GM12873 (cell line): ENCODE measurements around the gene IGSF21.

Source experiments
- TF ChIP-seq, protein P1 (sequence below): IDR thresholded peaks from 2 replicates; pipeline ENCODE4 v1.5.1; 2012; ENCODE audit warnings: low read depth, mild to moderate bottlenecking, moderate library complexity, low read length, control low read depth; ENCODE audit not compliant: insufficient read depth; ENCODE audit errors: missing control alignments

Gene IGSF21

DNA sequence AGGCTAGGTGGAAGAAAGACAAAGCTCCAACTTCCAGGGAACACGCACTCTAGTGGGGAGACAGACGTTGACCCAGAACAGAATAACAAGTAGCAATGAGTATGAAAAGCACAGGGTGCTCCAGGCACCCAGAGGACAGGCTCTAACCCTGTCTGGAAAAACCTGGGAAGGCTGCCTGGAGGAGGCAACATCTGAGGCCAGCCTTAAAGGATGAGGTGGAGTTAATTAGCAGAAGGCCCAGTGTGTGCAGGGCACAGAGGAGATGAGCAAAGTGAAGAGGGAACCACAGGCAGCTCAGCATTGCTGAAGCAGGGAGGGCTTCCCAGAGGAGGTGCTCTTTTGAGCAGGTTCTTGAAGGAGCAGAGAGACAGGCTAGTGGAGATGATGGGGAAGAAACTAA, 246.4 kb downstream of the IGSF21 start:
- TF ChIP-seq, protein P1, sequence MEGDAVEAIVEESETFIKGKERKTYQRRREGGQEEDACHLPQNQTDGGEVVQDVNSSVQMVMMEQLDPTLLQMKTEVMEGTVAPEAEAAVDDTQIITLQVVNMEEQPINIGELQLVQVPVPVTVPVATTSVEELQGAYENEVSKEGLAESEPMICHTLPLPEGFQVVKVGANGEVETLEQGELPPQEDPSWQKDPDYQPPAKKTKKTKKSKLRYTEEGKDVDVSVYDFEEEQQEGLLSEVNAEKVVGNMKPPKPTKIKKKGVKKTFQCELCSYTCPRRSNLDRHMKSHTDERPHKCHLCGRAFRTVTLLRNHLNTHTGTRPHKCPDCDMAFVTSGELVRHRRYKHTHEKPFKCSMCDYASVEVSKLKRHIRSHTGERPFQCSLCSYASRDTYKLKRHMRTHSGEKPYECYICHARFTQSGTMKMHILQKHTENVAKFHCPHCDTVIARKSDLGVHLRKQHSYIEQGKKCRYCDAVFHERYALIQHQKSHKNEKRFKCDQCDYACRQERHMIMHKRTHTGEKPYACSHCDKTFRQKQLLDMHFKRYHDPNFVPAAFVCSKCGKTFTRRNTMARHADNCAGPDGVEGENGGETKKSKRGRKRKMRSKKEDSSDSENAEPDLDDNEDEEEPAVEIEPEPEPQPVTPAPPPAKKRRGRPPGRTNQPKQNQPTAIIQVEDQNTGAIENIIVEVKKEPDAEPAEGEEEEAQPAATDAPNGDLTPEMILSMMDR = no peak

- TF ChIP-seq, protein P1 = no peak
Observed at GRCh38 chr1:18354612-18355011, 247.0 kb downstream of the IGSF21 start.

GRCh38 chr1:18357622-18358230, 250.1 kb downstream of the IGSF21 start:
- TF ChIP-seq, protein P1 = no peak

DNA sequence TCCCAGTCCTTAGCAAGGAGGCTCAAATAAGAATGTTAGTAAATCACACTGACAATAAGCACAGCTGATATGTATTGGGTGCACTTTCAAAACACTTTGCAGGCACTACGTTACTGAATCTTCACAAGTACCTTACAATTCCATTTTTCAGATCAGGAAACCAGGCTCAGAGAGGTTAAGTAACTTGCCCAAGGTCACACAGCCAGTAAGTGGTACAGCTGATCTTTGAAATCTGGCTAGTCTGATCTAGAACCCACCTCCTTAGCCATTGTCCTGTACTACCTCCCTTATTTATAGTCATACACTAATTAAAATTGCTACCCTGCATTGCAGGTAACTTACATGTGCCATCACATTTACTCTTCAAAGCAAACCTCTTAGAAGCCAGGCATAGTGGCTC, 251.0 kb downstream of the IGSF21 start:
- TF ChIP-seq, protein P1 = no peak

DNA sequence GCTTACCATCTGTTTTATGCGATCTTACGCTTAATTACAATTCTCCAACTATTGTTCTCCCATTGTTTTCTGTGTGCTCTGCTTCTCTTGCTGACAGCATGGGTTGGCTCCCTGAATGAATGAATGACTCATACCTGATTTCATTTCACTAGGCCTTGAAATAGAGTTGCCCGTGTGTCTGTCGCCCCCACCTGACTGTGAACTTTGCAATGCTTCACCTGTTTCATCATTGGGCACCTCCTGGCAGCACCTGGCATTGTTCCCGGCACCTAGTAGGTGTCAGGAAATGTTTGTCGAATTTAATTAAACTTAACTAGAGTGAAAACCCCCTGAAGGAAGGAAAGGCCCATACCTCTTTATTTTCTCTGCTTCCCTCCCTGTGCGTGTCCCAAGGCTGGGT, 252.7 kb downstream of the IGSF21 start:
- TF ChIP-seq, protein P1 = no peak

DNA sequence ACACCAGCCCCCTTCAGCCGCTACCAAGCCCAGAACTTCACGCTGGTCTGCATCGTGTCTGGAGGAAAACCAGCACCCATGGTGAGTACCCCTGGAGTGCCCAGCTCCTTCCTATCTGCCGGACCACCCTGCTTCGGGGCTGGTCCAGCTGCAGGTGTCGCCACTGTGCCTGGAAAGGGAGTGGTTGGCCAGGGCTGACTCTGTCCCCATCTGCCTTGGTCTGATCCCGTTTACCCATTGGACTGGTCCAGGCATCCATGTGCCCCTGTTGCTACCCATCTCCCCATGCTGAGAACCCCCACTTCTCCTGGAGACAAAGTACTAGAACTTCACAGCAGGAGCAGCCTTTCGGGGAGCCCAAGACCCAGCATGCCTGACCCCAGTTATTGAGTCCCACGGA, 254.6 kb downstream of the IGSF21 start:
- TF ChIP-seq, protein P1 = no peak

DNA sequence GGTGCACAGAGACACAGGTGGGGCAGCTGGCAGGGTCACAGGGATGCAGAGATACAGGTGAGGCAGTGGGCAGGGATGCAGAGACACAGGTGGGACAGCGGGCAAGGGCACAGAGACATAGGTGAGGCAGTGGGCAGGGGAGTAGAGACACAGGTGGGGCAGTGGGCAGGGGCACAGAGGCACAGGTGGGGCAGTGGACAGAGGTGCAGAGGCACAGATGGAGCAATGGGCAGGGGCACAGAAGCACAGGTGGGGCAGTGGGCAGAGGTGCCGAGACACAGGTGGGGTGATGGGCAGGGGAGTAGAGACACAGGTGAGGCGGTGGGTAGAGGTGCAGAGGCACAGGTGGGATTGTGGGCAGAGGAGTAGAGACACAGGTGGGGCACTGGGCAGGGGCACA, 255.8 kb downstream of the IGSF21 start:
- TF ChIP-seq, protein P1 = no peak
